HepG2 (cell line): ENCODE measurements around the gene SLC17A9. TPM values are rescaled to one million over a fixed set of nuclear protein-coding genes. Genes with fewer than 3 reads are reported as not detected.

Experiments used
- AGO1 ChIP-seq: fragments of 200-400 bp; formaldehyde crosslinking; IDR thresholded peaks from 2 replicates; pipeline ENCODE4 v1.6.1; 2017; ENCODE audit warnings: mild to moderate bottlenecking, low read depth, low read length, moderate library complexity; ENCODE audit not compliant: poor library complexity, severe bottlenecking
- FOXP1 ChIP-seq, 2 experiments: fragments of 450-650 bp in 1 of 2; IDR thresholded peaks; 2 replicates each; pipeline ENCODE4 v1.6.1; 2017 to 2018; ENCODE audit warnings: antibody characterized with exemption in 1 of 2
- SP4 ChIP-seq: sonication (generic); formaldehyde crosslinking; IDR thresholded peaks from 2 replicates; pipeline ENCODE4 v1.8.1; 2023; ENCODE audit warnings: mild to moderate bottlenecking, missing genetic modification reagents
- ZFP37 ChIP-seq: sonication (generic); formaldehyde crosslinking; IDR thresholded peaks from 2 replicates; pipeline ENCODE4 v1.4.0; 2020; ENCODE audit warnings: missing genetic modification reagents, borderline replicate concordance
- ZNF605 ChIP-seq: sonication (generic); formaldehyde crosslinking; IDR thresholded peaks from 2 replicates; pipeline ENCODE4 v1.8.0; 2022; ENCODE audit warnings: mild to moderate bottlenecking, missing genetic modification reagents
- ZNF607 ChIP-seq: sonication (generic); formaldehyde crosslinking; IDR thresholded peaks from 2 replicates; pipeline ENCODE4 v1.5.1; 2020; ENCODE audit warnings: missing genetic modification reagents, mild to moderate bottlenecking, borderline replicate concordance
- ZSCAN22 ChIP-seq: sonication (generic); formaldehyde crosslinking; IDR thresholded peaks from 2 replicates; pipeline ENCODE4 v1.4.0; 2020; ENCODE audit warnings: mild to moderate bottlenecking, missing genetic modification reagents
- polyA plus RNA-seq, 8 experiments: library from polyadenylated mRNA; depleted of rRNA in 3 of 8; stranded (reverse) in 7 of 8; unstranded in 1 of 8; fragments of >200 nt; fragmentation: Illumina TruSeq in 4 of 8; extraction: Trizol in 4 of 8; gene quantifications; 2 replicates each; pipeline versions ENCODE4 v1.2.1 to v1.2.3, GENCODE V29; 2011 to 2016; ENCODE audit warnings: low read depth in 4 of 8, missing spikeins in 1 of 8, mixed read lengths in 1 of 8; ENCODE audit not compliant: insufficient read depth in 1 of 8
- total RNA-seq, 5 experiments: library from RNA; depleted of rRNA; stranded (reverse); fragments of >200 nt; fragmentation: Illumina TruSeq; extraction: Trizol; gene quantifications; 2 replicates each; pipeline ENCODE4 v1.2.3, GENCODE V29; 2016; ENCODE audit warnings: low read depth in 1 of 5
- TF ChIP-seq, protein P1 (sequence below): IDR thresholded peaks from 2 replicates; pipeline ENCODE4 v1.6.1; 2016; ENCODE audit warnings: missing compliant biosample characterization, missing genetic modification reagents, borderline replicate concordance
- TF ChIP-seq, protein P2 (sequence below): sonication (generic); formaldehyde crosslinking; IDR thresholded peaks from 2 replicates; pipeline ENCODE4 v1.5.1; 2020; ENCODE audit warnings: mild to moderate bottlenecking, missing genetic modification reagents, moderate library complexity
- TF ChIP-seq, protein P3 (sequence below): sonication (generic); formaldehyde crosslinking; IDR thresholded peaks from 2 replicates; pipeline ENCODE4 v1.4.0; 2020; ENCODE audit warnings: missing genetic modification reagents, borderline replicate concordance
- TF ChIP-seq, protein P4 (sequence below), 2 experiments: sonication (generic) in 1 of 2; formaldehyde crosslinking in 1 of 2; IDR thresholded peaks; 2 replicates each; pipeline versions ENCODE4 v1.6.1 to v1.9.0; 2014 to 2022; ENCODE audit warnings: antibody characterized with exemption in 1 of 2, borderline replicate concordance in 1 of 2, inconsistent platforms in 1 of 2, low read depth in 1 of 2, missing genetic modification reagents in 1 of 2

Gene SLC17A9
- total and polyA plus RNA-seq, 2 of the 13 experiments (the other 11 are each of a cell fraction or from before 2014, with no cell fraction given), result 110 to 191 TPM

DNA sequence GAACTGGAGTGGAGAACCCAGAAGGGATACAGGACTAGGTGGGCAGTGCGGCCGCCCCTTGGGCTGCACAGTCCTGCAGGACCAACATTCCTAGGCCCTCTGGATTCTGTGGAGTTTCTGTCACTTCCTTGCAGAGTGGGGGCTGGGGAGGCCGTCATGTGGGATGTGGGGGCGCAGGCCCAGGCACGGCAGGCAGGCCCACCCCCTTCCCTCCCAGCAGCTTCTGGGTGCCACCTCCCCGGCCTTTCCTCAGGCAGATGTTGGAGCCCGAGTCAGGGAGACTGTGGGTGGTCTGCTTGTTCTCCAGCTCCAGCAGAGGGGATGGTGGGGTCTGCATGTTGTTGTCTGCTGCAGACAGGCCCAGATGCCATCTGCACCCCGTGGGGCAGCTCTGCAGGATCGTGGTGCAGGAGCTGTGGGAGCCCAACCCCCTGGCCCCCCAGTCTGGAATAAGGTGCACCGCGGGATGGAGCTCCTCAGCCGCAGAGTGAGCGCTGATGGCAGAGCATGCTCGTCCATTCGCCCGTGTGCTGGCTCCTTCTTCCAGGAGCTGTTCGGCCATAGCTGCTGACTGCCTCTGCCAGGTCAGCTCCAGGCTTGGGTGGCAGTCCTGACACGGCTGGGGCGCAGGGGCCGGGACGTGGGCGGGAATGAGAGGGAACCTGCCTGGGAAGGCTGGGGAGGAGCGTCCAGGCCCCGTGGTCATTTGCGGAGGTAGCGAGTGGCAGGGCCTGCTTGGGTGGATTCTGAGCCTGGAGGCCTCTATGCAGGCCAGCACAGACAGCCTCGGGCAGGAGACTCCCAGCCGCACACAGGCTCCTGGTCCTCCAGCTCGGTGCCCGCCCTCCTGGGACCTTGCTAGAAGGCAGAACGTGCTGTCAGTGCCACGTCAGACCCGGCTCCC, 18.1 kb downstream of the SLC17A9 start (continued):
- TF ChIP-seq, protein P1, sequence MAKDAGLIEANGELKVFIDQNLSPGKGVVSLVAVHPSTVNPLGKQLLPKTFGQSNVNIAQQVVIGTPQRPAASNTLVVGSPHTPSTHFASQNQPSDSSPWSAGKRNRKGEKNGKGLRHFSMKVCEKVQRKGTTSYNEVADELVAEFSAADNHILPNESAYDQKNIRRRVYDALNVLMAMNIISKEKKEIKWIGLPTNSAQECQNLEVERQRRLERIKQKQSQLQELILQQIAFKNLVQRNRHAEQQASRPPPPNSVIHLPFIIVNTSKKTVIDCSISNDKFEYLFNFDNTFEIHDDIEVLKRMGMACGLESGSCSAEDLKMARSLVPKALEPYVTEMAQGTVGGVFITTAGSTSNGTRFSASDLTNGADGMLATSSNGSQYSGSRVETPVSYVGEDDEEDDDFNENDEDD (CRISPR knock-in tag), result peak; percentile 46; the same call in 1 of the 2 replicates
- TF ChIP-seq ZSCAN22 (CRISPR knock-in tag) (peak; percentile 40; the same call in 1 of the 2 replicates), FOXP1 (IDR thresholded peaks at IDR 0.05) (no peak), FOXP1 (CRISPR knock-in tag; IDR thresholded peaks at IDR 0.05) (no peak), AGO1 (peak; percentile 96), ZFP37 (CRISPR knock-in tag) (no peak), SP4 (no peak), ZNF607 (peak; percentile 48; the same call in 1 of the 2 replicates), ZNF605 (peak; percentile 52; the same call in 1 of the 2 replicates)
- TF ChIP-seq, protein P2, sequence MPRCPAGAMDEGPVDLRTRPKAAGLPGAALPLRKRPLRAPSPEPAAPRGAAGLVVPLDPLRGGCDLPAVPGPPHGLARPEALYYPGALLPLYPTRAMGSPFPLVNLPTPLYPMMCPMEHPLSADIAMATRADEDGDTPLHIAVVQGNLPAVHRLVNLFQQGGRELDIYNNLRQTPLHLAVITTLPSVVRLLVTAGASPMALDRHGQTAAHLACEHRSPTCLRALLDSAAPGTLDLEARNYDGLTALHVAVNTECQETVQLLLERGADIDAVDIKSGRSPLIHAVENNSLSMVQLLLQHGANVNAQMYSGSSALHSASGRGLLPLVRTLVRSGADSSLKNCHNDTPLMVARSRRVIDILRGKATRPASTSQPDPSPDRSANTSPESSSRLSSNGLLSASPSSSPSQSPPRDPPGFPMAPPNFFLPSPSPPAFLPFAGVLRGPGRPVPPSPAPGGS (CRISPR knock-in tag), result 0 out of 2 replicates have a peak, but pooled peaks have one; percentile 13
- TF ChIP-seq, protein P3, sequence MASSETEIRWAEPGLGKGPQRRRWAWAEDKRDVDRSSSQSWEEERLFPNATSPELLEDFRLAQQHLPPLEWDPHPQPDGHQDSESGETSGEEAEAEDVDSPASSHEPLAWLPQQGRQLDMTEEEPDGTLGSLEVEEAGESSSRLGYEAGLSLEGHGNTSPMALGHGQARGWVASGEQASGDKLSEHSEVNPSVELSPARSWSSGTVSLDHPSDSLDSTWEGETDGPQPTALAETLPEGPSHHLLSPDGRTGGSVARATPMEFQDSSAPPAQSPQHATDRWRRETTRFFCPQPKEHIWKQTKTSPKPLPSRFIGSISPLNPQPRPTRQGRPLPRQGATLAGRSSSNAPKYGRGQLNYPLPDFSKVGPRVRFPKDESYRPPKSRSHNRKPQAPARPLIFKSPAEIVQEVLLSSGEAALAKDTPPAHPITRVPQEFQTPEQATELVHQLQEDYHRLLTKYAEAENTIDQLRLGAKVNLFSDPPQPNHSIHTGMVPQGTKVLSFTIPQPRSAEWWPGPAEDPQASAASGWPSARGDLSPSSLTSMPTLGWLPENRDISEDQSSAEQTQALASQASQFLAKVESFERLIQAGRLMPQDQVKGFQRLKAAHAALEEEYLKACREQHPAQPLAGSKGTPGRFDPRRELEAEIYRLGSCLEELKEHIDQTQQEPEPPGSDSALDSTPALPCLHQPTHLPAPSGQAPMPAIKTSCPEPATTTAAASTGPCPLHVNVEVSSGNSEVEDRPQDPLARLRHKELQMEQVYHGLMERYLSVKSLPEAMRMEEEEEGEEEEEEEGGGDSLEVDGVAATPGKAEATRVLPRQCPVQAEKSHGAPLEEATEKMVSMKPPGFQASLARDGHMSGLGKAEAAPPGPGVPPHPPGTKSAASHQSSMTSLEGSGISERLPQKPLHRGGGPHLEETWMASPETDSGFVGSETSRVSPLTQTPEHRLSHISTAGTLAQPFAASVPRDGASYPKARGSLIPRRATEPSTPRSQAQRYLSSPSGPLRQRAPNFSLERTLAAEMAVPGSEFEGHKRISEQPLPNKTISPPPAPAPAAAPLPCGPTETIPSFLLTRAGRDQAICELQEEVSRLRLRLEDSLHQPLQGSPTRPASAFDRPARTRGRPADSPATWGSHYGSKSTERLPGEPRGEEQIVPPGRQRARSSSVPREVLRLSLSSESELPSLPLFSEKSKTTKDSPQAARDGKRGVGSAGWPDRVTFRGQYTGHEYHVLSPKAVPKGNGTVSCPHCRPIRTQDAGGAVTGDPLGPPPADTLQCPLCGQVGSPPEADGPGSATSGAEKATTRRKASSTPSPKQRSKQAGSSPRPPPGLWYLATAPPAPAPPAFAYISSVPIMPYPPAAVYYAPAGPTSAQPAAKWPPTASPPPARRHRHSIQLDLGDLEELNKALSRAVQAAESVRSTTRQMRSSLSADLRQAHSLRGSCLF (CRISPR knock-in tag), result no peak
- TF ChIP-seq, protein P4, sequence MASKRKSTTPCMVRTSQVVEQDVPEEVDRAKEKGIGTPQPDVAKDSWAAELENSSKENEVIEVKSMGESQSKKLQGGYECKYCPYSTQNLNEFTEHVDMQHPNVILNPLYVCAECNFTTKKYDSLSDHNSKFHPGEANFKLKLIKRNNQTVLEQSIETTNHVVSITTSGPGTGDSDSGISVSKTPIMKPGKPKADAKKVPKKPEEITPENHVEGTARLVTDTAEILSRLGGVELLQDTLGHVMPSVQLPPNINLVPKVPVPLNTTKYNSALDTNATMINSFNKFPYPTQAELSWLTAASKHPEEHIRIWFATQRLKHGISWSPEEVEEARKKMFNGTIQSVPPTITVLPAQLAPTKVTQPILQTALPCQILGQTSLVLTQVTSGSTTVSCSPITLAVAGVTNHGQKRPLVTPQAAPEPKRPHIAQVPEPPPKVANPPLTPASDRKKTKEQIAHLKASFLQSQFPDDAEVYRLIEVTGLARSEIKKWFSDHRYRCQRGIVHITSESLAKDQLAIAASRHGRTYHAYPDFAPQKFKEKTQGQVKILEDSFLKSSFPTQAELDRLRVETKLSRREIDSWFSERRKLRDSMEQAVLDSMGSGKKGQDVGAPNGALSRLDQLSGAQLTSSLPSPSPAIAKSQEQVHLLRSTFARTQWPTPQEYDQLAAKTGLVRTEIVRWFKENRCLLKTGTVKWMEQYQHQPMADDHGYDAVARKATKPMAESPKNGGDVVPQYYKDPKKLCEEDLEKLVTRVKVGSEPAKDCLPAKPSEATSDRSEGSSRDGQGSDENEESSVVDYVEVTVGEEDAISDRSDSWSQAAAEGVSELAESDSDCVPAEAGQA (IDR thresholded peaks at IDR 0.05; ENCODE audit: low read depth), result 0 out of 2 replicates have a peak, but pooled peaks have one; percentile 15
- TF ChIP-seq, protein P4 (CRISPR knock-in tag; IDR thresholded peaks at IDR 0.05; ENCODE audit: borderline replicate concordance), result no peak
